Measurements from ENCODE around the gene RSPH6A. TPM values are rescaled to one million over a fixed set of nuclear protein-coding genes. Genes with fewer than 3 reads are reported as not detected.
A peak's percentile ranks its signal among the peaks of the same experiment; 100 is the strongest.

The RSPH6A gene
- total and polyA plus RNA-seq, 2 of the 4 experiments (the other 2 are of a cell fraction), result under 0.01 to 0.09 TPM

DNA sequence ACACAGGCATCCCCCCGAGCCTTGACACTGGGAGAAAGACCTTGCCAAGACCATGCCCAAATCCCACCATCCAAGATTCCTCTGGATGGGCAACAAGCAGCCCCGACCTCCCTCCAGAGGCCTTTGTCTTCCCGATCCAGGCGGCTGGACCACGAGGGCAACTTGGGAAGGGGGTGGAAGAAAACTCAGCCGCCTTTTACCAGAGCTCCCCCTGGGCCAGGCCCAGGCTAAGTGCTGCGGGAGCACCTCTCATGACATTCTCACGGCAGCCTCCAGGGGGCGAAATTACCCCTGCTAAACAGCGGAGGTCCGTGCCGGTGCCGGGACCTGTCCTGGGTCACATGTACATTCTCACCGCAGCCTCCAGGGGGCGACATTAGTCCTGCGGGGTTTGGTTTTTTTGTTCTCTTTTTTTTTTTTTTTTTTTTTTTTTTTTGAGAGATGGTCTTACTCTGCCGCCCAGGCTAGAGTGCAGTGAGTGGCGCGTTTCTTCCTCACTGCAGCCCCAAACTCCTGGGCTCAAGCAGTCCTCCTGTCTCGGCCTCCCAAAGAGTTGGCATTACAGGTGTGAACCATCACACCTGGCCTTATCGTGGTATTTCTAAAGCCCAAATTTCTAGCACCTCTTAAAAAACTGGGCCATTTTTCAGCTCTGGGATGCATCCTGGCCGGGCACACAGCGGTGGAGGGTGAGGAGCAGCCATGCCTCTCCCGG is 2.1 kb upstream of the RSPH6A start:
- Histone ChIP-seq H3K56ac (ENCODE audit: extremely low read depth, insufficient read depth, low read length) (no peak overlapping the region), H4K20me1 (ENCODE audit: insufficient read depth, low read length) (peaks cover 9% of the 10 kb centered on the region), H2BK120ac (ENCODE audit: low read depth, low read length) (no peak overlapping the region), H2AK5ac (ENCODE audit: low read depth, low read length) (0 out of 2 replicates have a peak overlapping the region, but pooled peaks have one; percentile 23), H3K79me1 (ENCODE audit: low read depth in 1 of 2, low read length in 2 of 2) (no peaks in the 10 kb centered on the region; a peak in 1 of 4 replicates), H4K91ac (ENCODE audit: insufficient read depth, low read depth, low read length) (no peak overlapping the region), H3K9me3 (ENCODE audit: control insufficient read depth, insufficient read depth, low read length) (no peaks in the 10 kb centered on the region), H3K18ac (ENCODE audit: low read depth, low read length) (no peak overlapping the region), H3K4me1 (ENCODE audit: control insufficient read depth, insufficient read depth, low read length) (no peaks in the 10 kb centered on the region), H2BK15ac (ENCODE audit: low read depth, low read length) (no peak overlapping the region), H4K8ac (ENCODE audit: low read depth in 2 of 2, low read length in 2 of 2) (peak overlapping the region in 1 of 2 experiments; percentile 36; a peak in 1 of 4 replicates), H3K9me1 (ENCODE audit: insufficient read depth, low read length) (no peaks in the 10 kb centered on the region), H2AFZ (replicated peaks; ENCODE audit: low read length, poor library complexity) (no peak overlapping the region), H3K14ac (replicated peaks; ENCODE audit: low read depth, low read length) (no peak overlapping the region), H3K27ac (ENCODE audit: insufficient read depth, low read length) (no peak overlapping the region), H3K4ac (ENCODE audit: low read depth, low read length) (peak overlapping the region; percentile 25; the same call in 1 of the 2 replicates), H3K27me3 (ENCODE audit: control insufficient read depth, insufficient read depth, low read length) (no peaks in the 10 kb centered on the region), H3K9ac (ENCODE audit: low read depth, low read length) (no peak overlapping the region), H2BK20ac (ENCODE audit: low read depth, low read length) (no peak overlapping the region), H3K23ac (ENCODE audit: low read depth, low read length) (0 out of 2 replicates have a peak overlapping the region, but pooled peaks have one; percentile 13), H4K5ac (ENCODE audit: low read depth, low read length) (no peak overlapping the region), H3K4me2 (ENCODE audit: low read depth, low read length) (no peak overlapping the region), H3K36me3 (ENCODE audit: control insufficient read depth, insufficient read depth, low read length) (peaks cover 32% of the 10 kb centered on the region), H2BK5ac (ENCODE audit: low read depth, low read length, poor library complexity, severe bottlenecking) (no peak overlapping the region), H3K4me3 (ENCODE audit: insufficient read depth, low read depth, low read length) (no peak overlapping the region), H2AK9ac (replicated peaks; ENCODE audit: low read depth, low read length, poor library complexity) (peak overlapping the region; percentile 11)
- BruUV-seq (replicated peaks), result no TSS peak
- DNase-seq (peak; percentile 90), ATAC-seq (ENCODE audit: low read depth) (peak; percentile 97)
- intact Hi-C loops (cut with micrococcal nuclease) (no loop called here), dilution Hi-C loops (cut with HindIII; ENCODE audit: low sequenced_read_pairs, unreplicated experiment) (no loop called here), in situ Hi-C loops (cut with MboI; ENCODE audit: low sequenced_read_pairs) (no loop called here)
- ChIA-PET CTCF (interaction anchor here (0.5 to 1.6 kb wide), 10 partner anchors 9 to 1517 kb away, joined by 3 to 7 read pairs (median 4); partner anchors contain the start of genes SIX5 and SNRPD2), POLR2A (ENCODE audit: unreplicated experiment) (interaction anchor here (0.6 kb wide), 1 partner anchor 35 kb away, joined by 14 read pairs; the partner anchor contains the start of gene DMPK)
- 53% methylated on average over 4 of the region's 24 CpGs; no CpG with 5 or more reads in 1 of the 2 experiments for WGBS, 2 experiments (ENCODE audit: extremely low coverage in 2 of 2, insufficient read length in 1 of 2)
- TF ChIP-seq RCOR1 (IDR thresholded peaks at IDR 0.05; ENCODE audit: insufficient replicate concordance, low read length), result no peak
- TF ChIP-seq, protein P1, sequence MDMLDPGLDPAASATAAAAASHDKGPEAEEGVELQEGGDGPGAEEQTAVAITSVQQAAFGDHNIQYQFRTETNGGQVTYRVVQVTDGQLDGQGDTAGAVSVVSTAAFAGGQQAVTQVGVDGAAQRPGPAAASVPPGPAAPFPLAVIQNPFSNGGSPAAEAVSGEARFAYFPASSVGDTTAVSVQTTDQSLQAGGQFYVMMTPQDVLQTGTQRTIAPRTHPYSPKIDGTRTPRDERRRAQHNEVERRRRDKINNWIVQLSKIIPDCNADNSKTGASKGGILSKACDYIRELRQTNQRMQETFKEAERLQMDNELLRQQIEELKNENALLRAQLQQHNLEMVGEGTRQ (IDR thresholded peaks at IDR 0.05; ENCODE audit: low read depth, low read length), result peak; percentile 91
- TF ChIP-seq SMC3 (IDR thresholded peaks at IDR 0.05; ENCODE audit: low read depth, low read length), result peak; percentile 70
- TF ChIP-seq CEBPB (IDR thresholded peaks at IDR 0.05; ENCODE audit: low read depth, low read length), result no peak
- TF ChIP-seq MAZ (IDR thresholded peaks at IDR 0.05; ENCODE audit: borderline replicate concordance, low read depth, low read length), result no peak
- no peak for TF ChIP-seq POLR2A (IDR thresholded peaks at IDR 0.05; ENCODE audit: low read depth, low read length)
- 0 out of 2 replicates have a peak, but pooled peaks have one; percentile 26 for TF ChIP-seq MXI1 (IDR thresholded peaks at IDR 0.05; ENCODE audit: borderline replicate concordance, low read depth, low read length)
- no peak for TF ChIP-seq FOS (IDR thresholded peaks at IDR 0.05; ENCODE audit: low read depth, low read length)
- TF ChIP-seq RAD21 (IDR thresholded peaks at IDR 0.05; ENCODE audit: low read length), result peak; percentile 68
- TF ChIP-seq CHD1 (IDR thresholded peaks at IDR 0.05; ENCODE audit: low read depth, low read length), result no peak
- TF ChIP-seq BHLHE40 (IDR thresholded peaks at IDR 0.05; ENCODE audit: low read depth, low read length), result peak; percentile 80
- TF ChIP-seq MAFK (IDR thresholded peaks at IDR 0.05; ENCODE audit: low read depth, low read length), result no peak
- no peak for TF ChIP-seq RFX5 (IDR thresholded peaks at IDR 0.05; ENCODE audit: low read depth, low read length)
- TF ChIP-seq, protein P2, sequence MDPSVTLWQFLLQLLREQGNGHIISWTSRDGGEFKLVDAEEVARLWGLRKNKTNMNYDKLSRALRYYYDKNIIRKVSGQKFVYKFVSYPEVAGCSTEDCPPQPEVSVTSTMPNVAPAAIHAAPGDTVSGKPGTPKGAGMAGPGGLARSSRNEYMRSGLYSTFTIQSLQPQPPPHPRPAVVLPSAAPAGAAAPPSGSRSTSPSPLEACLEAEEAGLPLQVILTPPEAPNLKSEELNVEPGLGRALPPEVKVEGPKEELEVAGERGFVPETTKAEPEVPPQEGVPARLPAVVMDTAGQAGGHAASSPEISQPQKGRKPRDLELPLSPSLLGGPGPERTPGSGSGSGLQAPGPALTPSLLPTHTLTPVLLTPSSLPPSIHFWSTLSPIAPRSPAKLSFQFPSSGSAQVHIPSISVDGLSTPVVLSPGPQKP (IDR thresholded peaks at IDR 0.05; ENCODE audit: borderline replicate concordance, low read depth, low read length), result no peak
- TF ChIP-seq NFE2L2 (IDR thresholded peaks at IDR 0.05; ENCODE audit: low read depth, low read length), result no peak

Data from IMR-90 (cell line).